ENCODE measurements around the gene BCAR1.
"Not testable (repeated sequence)": the region's sequence is repeated elsewhere in the genome, so short reads cannot be mapped to it uniquely, and the experiment has no call there.

Gene BCAR1

DNA sequence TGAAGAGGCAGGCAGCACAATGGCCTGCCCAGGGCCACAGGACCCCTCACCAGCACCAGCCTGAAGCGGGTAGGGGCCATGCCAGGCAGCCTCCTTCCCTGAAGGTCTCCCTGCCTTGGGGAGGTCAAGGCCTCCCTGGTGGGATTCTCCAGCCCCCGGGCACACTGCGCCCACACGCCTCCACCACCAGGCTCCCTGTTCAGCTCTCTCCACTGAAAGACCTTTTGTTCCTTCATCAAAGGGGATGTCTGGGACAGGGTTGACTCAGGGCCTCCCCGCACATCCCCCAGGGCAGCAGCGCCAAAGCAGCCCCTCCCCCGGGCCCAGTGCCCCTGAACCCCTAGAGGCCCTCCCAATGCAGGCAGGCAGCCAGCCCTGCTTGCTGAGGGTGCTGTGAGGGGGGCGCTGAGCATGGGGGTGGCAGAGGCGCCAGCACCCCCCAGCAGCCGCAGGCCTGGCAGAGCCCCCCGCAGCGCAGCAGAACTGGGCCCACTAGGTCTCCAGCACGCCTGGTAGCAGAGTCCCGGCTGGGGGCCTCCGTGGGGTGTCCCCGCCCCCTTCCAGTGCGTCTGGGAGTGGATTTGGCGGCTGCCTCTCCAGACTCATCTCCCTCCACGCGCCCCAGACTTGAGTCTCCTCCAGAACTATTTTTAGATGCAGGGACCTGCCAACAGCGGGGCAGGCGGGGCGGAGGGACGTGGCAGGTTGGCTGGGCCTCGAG, 13.1 kb downstream of the BCAR1 start:
- no peak for DNase-seq

DNA sequence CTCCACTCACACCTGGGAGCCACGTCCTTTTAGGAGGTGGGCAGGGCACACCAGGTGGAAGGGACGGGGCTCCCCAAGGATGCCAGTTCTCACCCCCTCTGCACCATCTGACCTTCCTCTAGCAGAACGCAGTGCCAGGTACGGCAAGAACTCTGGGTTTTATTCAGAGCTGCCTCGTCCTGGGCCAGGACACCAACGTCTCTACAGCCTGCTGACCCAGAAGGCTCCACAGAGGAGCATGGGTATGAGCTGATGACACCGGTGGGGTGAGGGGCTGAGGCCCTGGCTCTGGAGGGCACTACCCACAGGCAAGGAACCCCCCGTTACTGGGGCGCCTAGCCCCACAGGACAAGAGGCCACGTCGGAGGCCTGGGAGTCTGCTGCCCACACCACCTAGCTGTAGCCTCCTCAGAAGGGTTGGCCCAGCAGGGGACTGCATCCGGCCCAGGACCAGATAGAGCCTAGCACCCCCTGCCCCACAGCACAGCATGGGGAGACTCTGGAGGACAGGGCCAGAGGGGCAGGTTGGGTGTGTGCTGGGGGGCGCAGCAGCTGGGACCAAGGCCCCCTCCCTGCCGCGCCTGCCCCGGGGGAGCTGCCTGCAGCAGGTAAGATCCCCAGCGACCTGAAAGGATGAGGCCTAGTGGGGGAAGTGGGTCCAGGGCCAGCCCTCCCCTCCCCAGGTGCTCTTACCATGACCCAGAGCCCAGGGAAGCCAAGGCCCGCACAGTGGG, 13.9 kb downstream of the BCAR1 start:
- no peak for DNase-seq

DNA sequence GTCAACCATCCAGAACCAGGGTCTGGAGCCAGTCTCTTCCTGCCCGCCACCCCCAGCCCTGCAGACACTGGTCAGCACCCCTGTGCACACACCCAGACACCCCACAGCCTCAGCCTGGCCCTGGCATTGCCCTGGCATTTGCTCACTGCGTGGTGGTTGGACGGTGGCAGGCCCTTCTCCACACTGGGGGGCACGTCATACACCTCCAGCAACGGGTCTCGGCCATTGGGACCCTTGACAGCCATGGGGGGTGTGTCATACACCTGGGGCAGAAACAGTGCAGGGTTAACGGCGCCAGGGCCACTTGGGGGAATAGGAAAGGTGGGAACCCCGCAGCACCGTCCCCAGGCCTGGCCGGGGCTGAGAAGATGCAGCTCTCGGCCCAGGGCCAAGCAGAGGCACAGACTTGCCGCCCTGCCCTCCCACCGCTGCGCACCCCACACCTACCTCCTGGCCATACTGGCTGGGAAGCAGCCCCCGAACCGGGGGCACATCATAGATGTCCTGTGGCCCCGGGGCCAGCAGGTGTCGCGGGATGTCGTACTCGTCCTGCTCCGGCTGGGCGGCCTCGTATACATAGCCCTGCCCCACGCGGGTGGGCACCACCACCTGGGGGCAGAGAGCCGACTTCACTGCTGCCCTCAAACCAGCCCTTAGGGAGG, 14.6 kb downstream of the BCAR1 start:
- DNase-seq, result no peak

DNA sequence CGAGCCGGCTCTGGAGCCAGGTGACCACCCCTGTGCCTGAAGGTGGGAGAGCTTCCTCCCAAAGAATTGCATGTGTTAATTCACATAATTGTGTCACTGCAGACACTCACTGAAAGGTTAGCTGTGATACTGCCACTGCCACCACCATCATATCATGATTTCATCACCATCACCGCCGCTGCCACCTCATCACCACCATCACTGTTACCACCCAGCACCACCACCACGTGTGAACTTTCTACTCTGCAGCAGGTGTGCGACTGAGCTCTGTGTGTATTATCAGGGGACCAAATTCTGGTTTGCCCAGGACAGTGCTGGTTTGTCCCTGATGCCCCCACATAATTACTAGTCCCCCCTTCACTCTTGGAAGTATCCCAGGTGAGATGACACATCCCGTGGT, 15.2 kb downstream of the BCAR1 start:
- no peak for DNase-seq

DNA sequence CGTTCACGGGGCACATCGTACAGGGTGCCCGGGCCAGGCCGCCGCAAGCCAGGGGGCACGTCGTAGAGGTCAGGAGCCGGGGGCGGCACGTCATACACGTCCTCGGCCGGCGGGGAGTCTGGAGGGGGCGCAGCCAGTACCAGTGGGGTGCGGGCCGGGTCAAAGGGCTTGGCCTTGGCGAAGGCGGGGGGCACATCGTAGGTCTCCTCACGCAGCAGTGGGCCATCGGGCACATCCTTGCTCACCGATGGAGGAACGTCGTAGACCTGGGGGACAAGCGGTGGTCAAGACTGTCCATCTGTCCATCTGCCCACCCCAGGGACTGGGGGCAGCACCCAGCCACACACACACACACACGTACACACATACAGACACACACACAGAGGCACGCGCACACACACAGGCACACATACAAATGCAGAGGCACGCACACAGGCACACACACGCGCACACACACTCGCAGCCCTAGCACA, 15.7 kb downstream of the BCAR1 start:
- no peak for DNase-seq

DNA sequence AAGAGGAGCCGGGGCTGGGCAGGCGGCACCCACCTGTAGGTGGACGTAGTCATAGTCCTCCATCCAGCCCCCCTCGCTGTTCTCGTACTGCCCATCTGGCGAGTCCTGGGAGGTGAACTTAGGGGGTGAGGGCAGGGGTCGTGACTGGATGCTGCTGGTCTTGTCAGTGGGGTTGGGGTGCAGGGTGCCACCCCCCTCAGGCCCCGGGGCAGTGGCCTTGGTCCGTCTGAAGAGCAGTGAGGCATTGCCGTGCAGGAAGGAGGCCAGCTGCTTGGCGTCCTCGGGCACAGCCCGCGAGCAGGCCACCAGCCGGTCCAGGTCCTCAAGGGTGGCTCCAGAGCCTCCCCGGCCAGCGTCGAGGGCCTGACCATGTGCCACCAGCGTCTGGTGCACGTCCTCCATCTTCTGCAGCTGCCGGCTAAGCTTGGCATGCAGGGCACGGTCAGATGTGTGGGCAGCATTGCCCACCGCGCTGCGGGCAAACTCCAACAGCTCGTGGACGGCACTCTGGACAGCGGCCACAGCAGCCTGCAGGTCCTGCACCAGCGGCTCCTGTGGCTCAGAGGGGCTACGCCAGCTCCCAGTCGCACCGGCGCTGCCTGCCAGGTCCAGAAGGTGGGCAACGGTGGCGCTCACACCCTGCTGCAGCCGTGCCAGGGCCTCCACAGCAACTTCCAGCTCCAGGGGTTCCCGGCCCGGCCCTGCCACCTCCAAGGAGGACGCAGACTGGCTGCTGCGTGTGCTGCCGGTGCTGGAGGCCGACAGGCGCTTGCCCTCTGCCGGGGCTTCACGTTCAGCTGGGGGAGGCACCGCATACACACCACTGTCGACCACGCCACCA, 16.3 kb downstream of the BCAR1 start:
- DNase-seq, result no peak

DNA sequence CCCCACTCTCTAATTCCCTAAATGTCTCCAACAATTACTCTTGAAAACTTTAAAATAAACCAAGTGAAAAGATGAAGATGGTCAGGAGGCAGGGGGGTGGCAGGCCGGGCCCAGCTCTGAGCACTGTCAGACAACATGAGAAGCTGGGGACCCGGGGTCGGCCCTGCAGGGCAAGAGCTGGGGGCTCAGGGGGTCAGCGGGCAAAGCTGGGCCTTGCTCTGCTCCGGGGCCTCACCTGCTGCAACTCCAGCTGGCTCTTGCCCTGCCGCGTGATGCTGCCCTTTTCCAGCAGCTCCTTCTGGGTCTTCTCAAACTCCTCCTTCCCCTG, 17.8 kb downstream of the BCAR1 start:
- DNase-seq, result no peak

DNA sequence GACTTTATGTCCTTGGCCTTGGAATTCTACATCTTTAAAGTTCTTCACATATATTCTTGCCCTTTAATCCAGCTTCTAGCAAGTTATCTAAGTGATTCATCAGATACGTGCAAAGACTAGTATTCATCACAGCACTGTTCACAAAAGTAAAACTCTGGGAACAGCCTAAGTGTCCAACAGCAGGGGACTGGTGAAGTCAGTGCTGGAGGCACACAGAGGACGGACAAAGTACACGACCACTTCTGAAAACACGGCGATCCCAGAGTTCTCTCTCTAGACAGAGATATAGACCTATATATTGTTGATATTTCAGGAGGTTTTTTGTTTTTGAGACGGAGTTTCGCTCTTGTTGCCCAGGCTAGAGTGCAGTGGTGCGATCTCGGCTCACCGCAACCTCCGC, 19.9 kb downstream of the BCAR1 start:
- no peak for DNase-seq

DNA sequence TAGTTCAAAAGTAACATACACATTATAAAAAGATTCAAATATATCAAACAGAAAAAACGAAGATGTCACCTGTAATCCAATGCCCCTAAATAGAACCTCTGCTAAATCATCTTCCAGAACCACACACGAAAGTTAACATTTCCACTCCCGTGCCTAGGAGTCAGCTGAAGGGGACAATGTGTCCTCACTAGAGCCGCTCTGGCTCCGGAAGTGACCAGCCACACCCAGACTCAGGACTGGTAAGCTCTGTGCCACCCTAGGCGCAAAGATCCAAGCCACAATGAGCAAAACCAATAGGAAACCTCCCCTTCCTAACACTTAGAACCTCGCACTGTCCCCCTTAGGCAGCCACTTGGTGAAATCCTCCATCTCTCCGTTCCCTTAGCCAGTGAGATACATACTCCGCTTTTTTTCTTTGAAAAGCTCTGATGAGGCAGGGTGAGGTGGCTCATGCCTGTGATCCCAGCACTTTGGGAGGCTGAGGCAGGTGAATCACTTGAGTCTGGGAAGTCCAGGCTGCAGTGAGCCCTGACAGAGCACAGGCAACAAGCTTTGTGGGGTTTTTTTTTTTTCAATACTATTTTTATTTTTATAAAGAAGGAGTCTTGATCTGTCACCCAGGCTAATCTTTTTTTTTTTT, 20.8 kb downstream of the BCAR1 start:
- DNase-seq, result no peak

DNA sequence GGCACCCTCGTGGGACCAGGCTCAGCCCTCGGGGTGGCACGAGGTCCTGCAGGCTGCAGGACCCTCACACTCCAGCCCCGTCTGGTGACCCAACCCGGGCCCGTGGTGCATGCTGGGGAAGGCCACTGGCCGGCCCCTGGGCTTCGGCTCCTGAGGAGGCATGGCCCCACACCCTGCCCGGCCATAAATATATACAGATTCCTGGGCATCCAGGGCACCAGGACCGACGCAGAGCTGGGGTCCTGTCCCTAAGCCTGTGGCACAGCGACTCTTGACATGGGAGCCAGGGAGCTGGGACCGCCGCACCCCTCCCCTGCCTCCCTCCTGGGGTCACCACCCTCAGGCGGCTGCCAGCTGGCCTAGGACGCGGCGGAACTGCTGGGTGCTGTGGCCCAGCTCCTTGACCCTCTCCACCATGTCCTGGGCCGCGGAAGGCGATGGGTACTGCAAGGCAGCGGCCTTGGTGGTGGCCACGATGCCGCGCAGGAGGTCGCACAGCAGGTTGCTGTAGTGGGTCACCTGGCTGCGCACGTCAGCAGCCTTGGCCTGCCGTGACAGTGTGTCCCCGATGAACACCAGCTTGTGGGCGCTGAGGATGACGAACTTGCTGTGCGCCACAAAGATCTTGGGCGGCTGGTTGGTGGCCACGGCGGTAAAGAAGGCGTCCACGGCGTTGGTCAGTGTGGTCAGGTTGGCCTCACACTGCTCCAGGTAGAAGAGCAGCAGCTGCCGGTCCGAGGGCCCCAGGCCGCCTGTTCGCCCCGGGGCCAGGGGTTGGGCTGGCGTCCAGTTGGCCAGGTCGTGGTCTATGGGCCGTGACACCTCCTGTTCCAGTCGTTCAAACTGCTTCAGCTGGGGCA, 22.0 kb downstream of the BCAR1 start:
- DNase-seq, result no peak

DNA sequence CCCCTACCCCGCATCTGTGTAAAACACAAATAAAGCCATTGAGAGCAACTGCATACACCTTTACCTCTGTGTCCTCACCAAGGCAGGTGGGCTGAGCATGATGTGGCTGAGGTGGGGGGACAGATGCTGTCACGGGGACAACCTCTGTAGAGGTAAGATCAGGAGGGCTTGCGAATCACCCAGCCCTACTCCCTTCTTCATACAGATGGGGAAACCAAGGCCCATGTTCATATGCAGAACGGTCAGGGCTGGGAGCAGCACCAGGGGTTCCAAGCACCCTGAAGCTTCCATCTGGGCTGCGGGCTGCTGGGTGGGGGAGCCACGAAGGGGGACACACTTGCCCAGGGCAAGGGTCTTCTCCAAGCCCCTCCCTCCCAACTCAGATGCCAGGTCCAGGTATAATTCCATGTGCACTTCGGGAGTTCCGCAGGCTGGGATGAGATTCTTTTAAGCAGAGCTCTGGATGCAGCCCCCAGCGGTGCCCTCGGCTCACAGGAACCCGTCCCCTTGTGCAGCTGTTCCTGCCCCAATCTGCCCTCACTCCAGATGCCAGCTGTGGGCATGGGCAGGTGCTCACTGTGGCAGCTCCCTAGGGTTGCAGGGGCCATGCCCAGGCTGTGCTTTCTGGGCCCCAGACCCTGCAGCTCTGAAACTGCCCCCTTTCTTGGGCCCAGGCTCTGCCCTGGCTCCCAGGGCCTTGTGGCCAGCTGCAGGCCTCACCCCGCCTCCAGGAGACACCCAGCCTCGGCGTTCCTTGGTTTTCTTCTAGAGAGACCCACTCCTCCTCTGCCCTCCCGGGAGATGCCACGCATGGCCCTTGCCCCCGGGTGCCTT, 23.1 kb downstream of the BCAR1 start:
- no peak for DNase-seq

DNA sequence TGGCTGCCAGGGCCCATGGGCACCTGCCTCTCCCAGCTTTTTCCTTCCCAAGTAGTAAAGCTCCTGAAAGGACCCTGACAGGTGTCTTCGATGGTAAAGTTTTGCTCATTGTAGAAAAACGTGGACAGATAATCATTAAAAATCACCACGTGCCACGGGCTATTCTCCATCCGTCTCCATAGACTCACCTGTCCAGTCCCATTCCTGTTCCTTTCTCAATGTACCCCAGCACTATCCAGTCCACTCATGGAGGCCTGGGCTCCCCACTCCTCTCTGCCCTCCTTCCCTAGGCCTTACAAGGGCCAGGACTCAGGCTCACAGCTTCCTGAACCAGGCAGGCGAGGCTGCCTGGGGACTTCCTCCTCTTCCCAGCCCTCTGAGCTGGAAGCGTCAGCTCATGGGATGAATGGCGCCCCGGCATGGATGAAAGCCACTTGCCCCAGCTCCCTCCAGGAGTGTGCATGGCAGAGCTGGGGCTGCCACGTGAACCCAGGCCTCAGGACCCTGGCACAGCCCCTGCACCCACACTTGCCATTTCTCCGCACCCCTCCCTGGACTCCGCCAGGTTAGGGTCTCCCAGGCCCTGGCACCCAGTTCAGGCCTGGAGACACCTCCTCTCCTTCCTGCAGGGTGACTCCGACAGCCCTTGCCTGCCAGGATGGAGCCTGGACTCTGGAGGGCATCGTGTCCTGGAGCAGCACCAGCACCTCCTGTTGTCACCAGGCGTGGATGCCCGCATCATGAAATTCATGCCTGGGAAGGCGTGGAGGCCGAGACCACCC, 23.9 kb downstream of the BCAR1 start:
- DNase-seq, result no peak

DNA sequence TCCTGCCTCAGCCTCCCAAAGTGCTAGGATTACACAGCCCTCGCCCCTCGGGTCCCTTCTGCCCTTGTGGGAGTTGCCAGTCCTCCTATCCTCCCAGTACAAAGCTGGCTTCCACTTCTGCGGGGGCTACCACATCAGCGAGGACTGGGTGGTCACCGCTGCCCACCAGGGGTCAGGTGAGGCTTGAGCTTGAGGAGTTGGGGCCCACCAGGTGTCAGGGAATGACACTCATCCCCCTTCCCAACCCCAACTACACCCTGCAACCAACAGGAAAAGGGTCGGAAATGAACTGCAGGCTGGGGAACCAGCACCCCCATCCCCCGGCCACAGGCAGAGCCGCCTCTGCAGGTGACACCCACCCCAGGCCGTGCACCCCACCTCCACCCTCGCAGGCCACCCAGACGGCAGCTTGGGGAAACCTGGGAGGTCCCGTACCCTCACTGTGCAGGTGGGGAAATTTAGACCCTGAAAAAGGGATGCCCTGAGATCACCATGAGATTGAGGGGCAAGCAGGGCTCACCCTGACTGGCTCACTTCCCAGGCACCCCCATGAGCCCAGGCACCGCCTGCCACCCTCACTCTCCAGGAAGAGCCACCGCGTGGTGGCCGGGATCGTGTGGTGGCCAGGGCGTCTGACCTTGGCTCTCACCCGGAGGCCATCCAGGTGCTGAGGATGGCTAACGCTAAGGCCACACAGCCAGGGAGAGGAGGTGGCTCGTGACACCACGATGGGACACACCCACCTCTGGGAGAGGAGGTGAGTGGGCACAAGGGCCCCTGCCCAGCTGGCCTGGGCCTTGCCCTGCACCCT, 24.7 kb downstream of the BCAR1 start:
- no peak for DNase-seq

DNA sequence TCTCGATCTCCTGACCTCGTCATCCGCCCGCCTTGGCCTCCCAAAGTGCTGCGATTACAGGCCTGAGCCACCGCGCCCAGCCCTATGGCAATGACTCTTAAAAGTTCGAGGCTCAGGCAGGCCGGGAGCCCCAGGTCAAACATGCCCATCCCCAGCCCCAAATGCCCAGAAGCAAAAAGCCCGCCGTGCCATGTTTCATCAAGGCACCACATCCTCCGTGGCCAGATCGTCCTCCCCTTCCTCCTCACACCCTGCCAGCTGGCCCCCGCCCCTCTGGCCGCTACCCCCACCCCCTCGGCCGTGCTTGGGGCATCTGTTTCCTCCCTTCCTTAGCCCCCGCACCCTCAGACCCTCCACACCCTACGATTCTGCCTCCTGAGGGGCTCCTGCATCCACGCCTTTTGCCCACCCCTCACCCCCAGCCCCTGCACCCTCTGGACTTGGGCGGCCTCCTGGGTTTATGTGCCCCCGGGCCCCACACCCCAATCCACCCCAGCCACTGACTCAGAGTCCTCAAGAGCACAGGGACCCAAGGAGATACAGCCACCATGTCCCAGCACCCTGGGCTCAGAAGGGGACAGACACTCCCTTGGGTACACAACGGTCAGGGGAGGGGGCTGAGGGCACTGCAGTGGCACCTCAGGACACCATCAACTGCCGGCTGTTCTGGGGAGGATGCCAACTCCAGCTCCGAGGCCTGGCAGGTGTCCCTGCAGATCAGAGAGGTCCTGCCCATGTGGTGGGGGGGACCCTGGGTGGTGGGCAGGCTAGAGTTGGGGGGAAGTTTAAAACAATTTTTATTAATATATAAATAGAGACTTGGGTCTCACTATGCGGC, 25.5 kb downstream of the BCAR1 start:
- no peak for DNase-seq

DNA sequence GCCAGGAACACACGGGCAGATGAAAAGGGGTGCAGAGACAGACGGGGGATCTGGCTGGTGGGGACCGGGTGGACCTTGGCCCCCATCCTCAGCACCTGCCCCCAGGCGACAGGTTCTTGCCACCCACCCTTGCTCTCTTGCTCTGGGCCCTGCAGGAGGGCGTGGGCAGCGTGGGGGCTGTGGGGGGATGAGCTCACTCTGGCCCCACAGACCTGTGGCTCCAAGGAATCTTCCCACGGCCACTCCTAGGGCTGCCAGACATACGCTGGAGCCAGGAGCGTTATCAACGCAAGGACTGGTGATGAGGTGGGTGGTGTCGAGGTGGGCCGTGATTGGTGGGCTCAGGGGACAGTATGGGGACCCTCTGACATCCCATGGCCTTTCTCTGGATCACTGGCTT, 26.3 kb downstream of the BCAR1 start:
- DNase-seq, result no peak

DNA sequence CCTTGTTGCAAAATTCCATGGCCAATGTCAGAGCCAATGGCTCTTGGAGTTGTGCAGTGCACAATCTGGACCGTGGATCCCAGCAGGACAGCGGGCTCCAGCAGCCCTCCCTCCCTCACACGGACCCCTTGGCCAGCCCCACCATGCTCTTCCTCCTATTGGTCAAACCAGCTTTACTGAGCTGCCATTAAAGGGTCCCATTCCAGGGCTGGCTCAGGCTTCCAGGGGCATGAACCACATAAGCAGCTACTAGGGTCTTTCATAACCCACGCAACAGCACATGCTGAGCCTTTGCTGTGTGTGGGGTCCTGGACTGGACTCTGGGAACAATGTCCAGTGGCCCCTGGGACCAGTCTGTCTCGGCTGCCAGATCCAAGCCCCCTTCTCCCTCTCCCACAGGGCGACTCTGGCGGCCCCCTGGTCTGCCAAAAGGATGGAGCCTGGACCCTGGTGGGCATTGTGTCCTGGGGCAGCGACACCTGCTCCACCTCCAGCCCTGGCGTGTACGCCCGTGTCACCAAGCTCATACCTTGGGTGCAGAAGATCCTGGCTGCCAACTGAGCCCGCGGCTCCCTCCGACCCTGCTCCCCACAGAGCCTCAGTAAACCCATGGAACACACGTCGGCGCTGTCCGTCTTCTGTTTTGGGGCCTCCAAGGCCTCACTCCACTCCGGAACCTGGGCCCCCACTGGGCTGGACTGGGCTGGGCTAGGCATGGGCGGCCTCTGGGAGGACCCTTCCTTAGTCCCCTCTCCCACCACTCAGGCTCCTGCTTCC, 26.9 kb downstream of the BCAR1 start:
- no peak for DNase-seq

DNA sequence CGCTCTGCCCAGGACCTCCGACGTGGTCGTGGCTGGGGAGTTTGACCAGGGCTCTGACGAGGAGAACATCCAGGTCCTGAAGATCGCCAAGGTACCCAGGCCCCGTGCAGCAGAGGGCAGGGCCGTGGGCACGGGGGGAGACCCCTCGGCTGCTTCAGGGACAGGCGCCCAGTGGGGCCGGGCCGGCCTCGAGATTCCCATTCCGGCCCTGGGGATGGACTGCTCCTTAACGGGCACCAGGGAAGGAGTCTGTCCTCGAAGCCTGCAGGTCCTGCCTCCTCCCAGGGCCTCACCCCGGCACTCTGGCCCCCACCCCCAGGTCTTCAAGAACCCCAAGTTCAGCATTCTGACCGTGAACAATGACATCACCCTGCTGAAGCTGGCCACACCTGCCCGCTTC, 28.3 kb downstream of the BCAR1 start:
- not testable (repeated sequence) for DNase-seq

Measured in NCI-H526 treated with DMSO at 0.1 percent for 48 hours (cell line).